ENCODE data around the gene HEATR5A.

The HEATR5A gene

DNA sequence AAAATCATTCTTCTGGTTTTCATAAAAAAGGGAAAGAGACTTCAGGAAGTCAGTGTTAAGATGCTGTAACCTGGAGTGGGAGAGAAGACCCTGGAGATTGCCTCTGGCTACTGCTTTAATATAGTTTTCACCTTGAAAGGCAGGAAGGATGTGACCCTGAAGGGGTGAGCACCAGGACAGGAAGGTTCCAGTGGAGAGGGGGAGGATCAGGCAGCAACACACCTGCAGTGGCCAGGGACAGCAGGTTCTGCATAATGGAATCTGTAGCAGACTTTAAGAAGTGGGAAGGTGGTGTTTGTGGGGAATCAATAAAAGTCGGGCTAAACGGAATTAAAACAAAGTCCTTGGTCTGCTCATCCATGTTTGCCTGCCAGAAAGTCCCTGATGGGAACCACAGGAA lies 6.3 kb upstream of the HEATR5A start:
- TF ChIP-seq TAF1 (IDR thresholded peaks at IDR 0.05; ENCODE audit: low read depth) (no peak), TCF12 (IDR thresholded peaks at IDR 0.05; ENCODE audit: low read depth) (no peak), REST (IDR thresholded peaks at IDR 0.05; ENCODE audit: low read depth) (no peak), CEBPB (IDR thresholded peaks at IDR 0.05) (no peak), YY1 (IDR thresholded peaks at IDR 0.05; ENCODE audit: low read depth) (no peak), NFIC (IDR thresholded peaks at IDR 0.05) (no peak), EP300 (IDR thresholded peaks at IDR 0.05; ENCODE audit: borderline replicate concordance) (no peak), FOXM1 (IDR thresholded peaks at IDR 0.05; ENCODE audit: borderline replicate concordance, low read depth) (no peak), CREB1 (IDR thresholded peaks at IDR 0.05; ENCODE audit: low read depth) (no peak), EGR1 (IDR thresholded peaks at IDR 0.05) (no peak), ZBTB7A (IDR thresholded peaks at IDR 0.05; ENCODE audit: low read depth) (no peak), RAD21 (IDR thresholded peaks at IDR 0.05; ENCODE audit: low read depth) (no peak), TEAD4 (IDR thresholded peaks at IDR 0.05) (no peak)
- TF ChIP-seq, protein P1, sequence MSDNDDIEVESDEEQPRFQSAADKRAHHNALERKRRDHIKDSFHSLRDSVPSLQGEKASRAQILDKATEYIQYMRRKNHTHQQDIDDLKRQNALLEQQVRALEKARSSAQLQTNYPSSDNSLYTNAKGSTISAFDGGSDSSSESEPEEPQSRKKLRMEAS (IDR thresholded peaks at IDR 0.05) = no peak
- TF ChIP-seq, protein P2, sequence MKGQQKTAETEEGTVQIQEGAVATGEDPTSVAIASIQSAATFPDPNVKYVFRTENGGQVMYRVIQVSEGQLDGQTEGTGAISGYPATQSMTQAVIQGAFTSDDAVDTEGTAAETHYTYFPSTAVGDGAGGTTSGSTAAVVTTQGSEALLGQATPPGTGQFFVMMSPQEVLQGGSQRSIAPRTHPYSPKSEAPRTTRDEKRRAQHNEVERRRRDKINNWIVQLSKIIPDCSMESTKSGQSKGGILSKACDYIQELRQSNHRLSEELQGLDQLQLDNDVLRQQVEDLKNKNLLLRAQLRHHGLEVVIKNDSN (IDR thresholded peaks at IDR 0.05) = no peak

DNA sequence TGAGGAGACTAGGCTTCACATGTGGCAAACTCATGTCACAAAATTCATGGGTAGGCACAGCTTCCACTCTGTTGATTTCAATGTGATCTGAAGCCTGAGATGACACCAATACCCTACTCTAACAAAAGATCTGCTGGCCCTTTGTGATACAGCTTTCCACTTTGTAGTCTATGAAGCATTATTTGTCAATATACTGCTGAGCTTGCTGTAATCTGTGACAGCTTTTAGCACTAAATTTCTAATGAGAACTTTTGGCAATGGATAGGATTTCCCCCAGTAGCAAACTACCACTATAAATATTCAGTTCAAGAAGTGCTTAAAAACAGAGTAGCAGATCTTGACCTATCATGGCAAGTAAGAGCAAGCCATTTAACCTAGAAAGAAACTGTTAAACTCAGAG lies 5.6 kb upstream of the HEATR5A start:
- TF ChIP-seq YY1 (IDR thresholded peaks at IDR 0.05; ENCODE audit: low read depth) (no peak), RAD21 (IDR thresholded peaks at IDR 0.05; ENCODE audit: low read depth) (no peak), CREB1 (IDR thresholded peaks at IDR 0.05; ENCODE audit: low read depth) (no peak), TAF1 (IDR thresholded peaks at IDR 0.05; ENCODE audit: low read depth) (no peak), FOXM1 (IDR thresholded peaks at IDR 0.05; ENCODE audit: borderline replicate concordance, low read depth) (no peak), EP300 (IDR thresholded peaks at IDR 0.05; ENCODE audit: borderline replicate concordance) (no peak), EGR1 (IDR thresholded peaks at IDR 0.05) (no peak), NFIC (IDR thresholded peaks at IDR 0.05) (no peak), TEAD4 (IDR thresholded peaks at IDR 0.05) (no peak), REST (IDR thresholded peaks at IDR 0.05; ENCODE audit: low read depth) (no peak), CEBPB (IDR thresholded peaks at IDR 0.05) (no peak)
- TF ChIP-seq, protein P1 (IDR thresholded peaks at IDR 0.05) = no peak
- TF ChIP-seq, protein P2 (IDR thresholded peaks at IDR 0.05) = no peak

GRCh38 chr14:31421200-31421599 lies 850 bp upstream of the HEATR5A start:
- TF ChIP-seq CREB1 (IDR thresholded peaks at IDR 0.05; ENCODE audit: low read depth) (no peak), EGR1 (IDR thresholded peaks at IDR 0.05) (no peak)

DNA sequence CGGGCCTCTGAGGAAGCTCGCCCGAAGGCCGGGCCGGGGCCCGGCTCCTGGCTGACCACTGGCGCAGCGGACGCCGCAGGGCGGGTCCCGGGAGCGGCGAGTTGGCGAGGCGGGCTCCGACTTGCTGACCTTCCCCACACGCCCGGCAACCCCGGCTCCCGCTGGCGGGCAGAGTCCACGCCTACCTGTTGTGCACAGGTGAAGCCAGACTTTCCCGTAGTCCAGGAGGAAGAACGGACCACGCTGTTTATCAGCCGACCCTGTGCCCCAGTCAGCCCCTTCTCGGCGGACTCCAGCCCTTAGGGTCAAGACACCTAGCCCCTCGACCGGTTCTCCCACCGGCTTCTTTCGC lies 407 bp downstream of the HEATR5A start:
- no peak for TF ChIP-seq EP300 (IDR thresholded peaks at IDR 0.05; ENCODE audit: borderline replicate concordance)
- TF ChIP-seq, protein P1 (IDR thresholded peaks at IDR 0.05) = 0 out of 2 replicates have a peak, but pooled peaks have one; percentile 30

DNA sequence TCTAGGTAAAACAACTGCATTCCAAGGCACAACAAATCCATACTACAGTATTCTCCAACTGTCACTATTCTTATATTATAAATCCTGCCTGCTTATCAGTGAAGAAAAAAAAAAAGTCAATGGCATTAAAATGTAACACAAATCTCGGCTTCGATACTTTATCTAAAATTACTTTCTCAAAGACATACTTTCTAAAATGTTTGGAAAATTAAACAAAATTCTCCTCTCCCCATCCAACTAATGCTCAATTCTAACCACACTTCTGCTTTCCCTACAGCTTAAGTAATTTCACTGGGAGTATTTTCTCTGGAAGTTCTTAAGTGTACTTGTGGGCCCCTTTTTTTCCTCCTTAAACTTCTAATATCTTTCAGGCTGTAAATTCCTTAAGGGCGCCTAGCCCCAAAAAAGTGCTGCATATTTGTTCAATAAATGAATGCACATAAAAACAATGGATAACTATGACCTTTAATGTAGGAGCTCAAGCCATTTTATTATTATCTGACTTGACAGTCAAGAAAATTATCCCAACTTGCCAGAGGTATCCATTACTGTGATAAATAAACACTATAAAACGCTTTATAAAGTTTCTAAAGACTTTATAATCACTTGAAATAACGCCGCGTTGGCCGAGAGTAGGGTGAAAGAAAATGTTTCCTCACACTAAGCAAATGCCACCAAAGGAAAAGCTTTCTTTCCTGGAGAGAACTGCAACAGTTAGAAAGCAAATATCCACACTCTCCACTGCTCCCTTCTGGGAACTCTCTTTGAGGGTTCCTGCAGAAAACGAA lies 977 bp downstream of the HEATR5A start:
- TF ChIP-seq RAD21 (IDR thresholded peaks at IDR 0.05; ENCODE audit: low read depth) (no peak), ZBTB7A (IDR thresholded peaks at IDR 0.05; ENCODE audit: low read depth) (0 out of 2 replicates have a peak, but pooled peaks have one; percentile 4)

DNA sequence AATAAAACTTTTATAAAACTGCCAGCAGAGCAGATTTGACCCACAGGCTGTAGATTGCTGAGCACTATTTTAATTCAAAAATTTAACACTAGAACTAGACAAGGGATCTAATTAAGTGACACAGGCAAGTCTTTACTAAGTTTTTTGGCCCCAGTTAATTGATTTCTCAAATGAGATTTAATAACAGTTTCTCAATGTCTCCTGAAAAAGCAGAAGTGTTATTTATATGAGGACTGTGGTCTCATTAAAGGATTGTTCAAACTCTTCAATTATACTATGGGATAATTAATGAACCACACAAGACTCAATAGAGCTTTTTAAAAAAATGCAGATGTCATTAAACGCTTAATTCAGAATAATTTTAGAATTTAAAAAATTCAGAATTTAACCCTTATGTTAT lies 1.9 kb downstream of the HEATR5A start:
- no peak for TF ChIP-seq YY1 (IDR thresholded peaks at IDR 0.05; ENCODE audit: low read depth)
- TF ChIP-seq CEBPB (IDR thresholded peaks at IDR 0.05) = no peak
- TF ChIP-seq NFIC (IDR thresholded peaks at IDR 0.05) = no peak

Measured in Ishikawa (cell line).